ENCODE data around the gene GRIK4. TPM values are rescaled to one million over a fixed set of nuclear protein-coding genes. Genes with fewer than 3 reads are reported as not detected.

Gene GRIK4
- total and polyA plus RNA-seq, 9 of the 15 experiments (the other 6 are each of a cell fraction or from before 2014, with no cell fraction given), result not detected

- ChIA-PET POLR2A (no interaction called here), CTCF (ENCODE audit: low intra/inter-chr PET ratio) (no interaction called here)
- 0% methylated on average over 2 of the region's 2 CpGs for WGBS (ENCODE audit: insufficient coverage, low coverage, missing lambda C conversion rate)
- H3K4me3 ChIP-seq, result no peak overlapping the region
- in situ Hi-C loops (cut with MboI) (no loop called here), intact Hi-C loops (cut with micrococcal nuclease) (no loop called here)
- H3K4me1 ChIP-seq (replicated peaks in 1 of 2; ENCODE audit: control insufficient read depth in 2 of 2, insufficient read depth in 2 of 2, low read length in 2 of 2), result peaks cover 0 to 7% of the 10 kb centered on the region in 2 experiments; a peak in 2 of 5 replicates
- no peaks in the 10 kb centered on the region for H3K9me1 ChIP-seq (ENCODE audit: control insufficient read depth, insufficient read depth, low read length)
- H3K9me3 ChIP-seq (replicated peaks; ENCODE audit: control insufficient read depth, insufficient read depth, low read depth, low read length), result no peaks in the 10 kb centered on the region
- no peak for ATAC-seq
- no TSS peak for BruUV-seq (replicated peaks)
- H4K20me1 ChIP-seq (replicated peaks; ENCODE audit: control insufficient read depth, insufficient read depth, low read length), result peaks cover 8% of the 10 kb centered on the region; the same call in 1 of the 2 replicates
- no peaks in the 10 kb centered on the region for H3K36me3 ChIP-seq (ENCODE audit: control insufficient read depth, insufficient read depth, low read length)
- no peak for FAIRE-seq
- no peaks in the 10 kb centered on the region for H3K79me2 ChIP-seq (ENCODE audit: control insufficient read depth, insufficient read depth, low read length)
- H3K4me2 ChIP-seq (ENCODE audit: insufficient read depth, low read length), result no peak overlapping the region
- H3K27ac ChIP-seq (ENCODE audit: extremely low read depth, low read depth, low read length), result no peak overlapping the region
- peaks cover 0 to 38% of the 10 kb centered on the region in 2 experiments; a peak in 2 of 5 replicates for H3K27me3 ChIP-seq (ENCODE audit: control insufficient read depth in 2 of 2, insufficient read depth in 2 of 2, low read length in 2 of 2)
- DNase-seq (ENCODE audit: extremely low read depth in 1 of 4, low spot score in 3 of 4), result no peak
- TF ChIP-seq BHLHE40 (IDR thresholded peaks at IDR 0.05; ENCODE audit: low read length) (no peak), PREB (CRISPR knock-in tag; IDR thresholded peaks at IDR 0.05) (no peak), TBL1XR1 (IDR thresholded peaks at IDR 0.05; ENCODE audit: low read length in 2 of 2) (no peak), TAL1 (IDR thresholded peaks at IDR 0.05) (no peak), RHOXF2B (CRISPR knock-in tag; conservative IDR thresholded peaks at IDR 0.05) (no peak), ZNF507 (tag; conservative IDR thresholded peaks at IDR 0.05) (no peak), TEAD2 (tag; IDR thresholded peaks at IDR 0.05) (no peak), TCF7L2 (IDR thresholded peaks at IDR 0.05; ENCODE audit: low read depth, low read length) (no peak), ZNF212 (CRISPR knock-in tag; IDR thresholded peaks at IDR 0.05) (no peak), NR3C1 (CRISPR knock-in tag; IDR thresholded peaks at IDR 0.05) (no peak), TCF7 (IDR thresholded peaks at IDR 0.05; ENCODE audit: borderline replicate concordance) (no peak), SP1 (CRISPR knock-in tag; IDR thresholded peaks at IDR 0.05) (no peak)
- H3K9ac ChIP-seq (ENCODE audit: insufficient read depth in 1 of 2, low read depth in 2 of 2, low read length in 2 of 2), result no peak overlapping the region
- H2AFZ ChIP-seq (ENCODE audit: low read depth, low read length), result no peak overlapping the region
Measured at GRCh38 chr11:120663142-120663541, 151.6 kb downstream of the GRIK4 start.

Measured in K562 (cell line).